Measurements from ENCODE around the gene RSKR. TPM values are rescaled to one million over a fixed set of nuclear protein-coding genes. Genes with fewer than 3 reads are reported as not detected.
"Not testable (repeated sequence)": the region's sequence is repeated elsewhere in the genome, so short reads cannot be mapped to it uniquely, and the experiment has no call there.

RSKR gene
- total RNA-seq, 2 donors from 2014 or later, result 4.4 to 5.8 TPM

GRCh38 chr17:28626818-28627217 is 12.8 kb upstream of the RSKR start:
- ATAC-seq (no peak), DNase-seq (no peak)
- intact Hi-C loops (cut with DNase I), result no loop called here

GRCh38 chr17:28624148-28624547 is 10.2 kb upstream of the RSKR start:
- intact Hi-C loops (cut with DNase I), result no loop called here
- ATAC-seq, result no peak
- no peak for DNase-seq

- intact Hi-C loops (cut with DNase I), result no loop called here
- ATAC-seq, result peak; percentile 66 to 68
These were observed 9.7 kb upstream of the RSKR start for GRCh38 chr17:28623696-28624095.

GRCh38 chr17:28622186-28622585 is 8.2 kb upstream of the RSKR start:
- no peak for ATAC-seq
- no peak for DNase-seq
- intact Hi-C loops (cut with DNase I), result no loop called here

More at GRCh38 chr17:28623696-28624095, 9.7 kb upstream of the RSKR start:
- DNase-seq, result no peak

- DNase-seq (no peak), ATAC-seq (no peak)
- intact Hi-C loops (cut with DNase I), result no loop called here
These were observed 6.0 kb upstream of the RSKR start for GRCh38 chr17:28620010-28620409.

- no peak for DNase-seq
- intact Hi-C loops (cut with DNase I), result no loop called here
- ATAC-seq, result no peak
These were observed 4.5 kb upstream of the RSKR start for GRCh38 chr17:28618464-28618863.

- no peak for DNase-seq
- intact Hi-C loops (cut with DNase I), result no loop called here
- ATAC-seq, result no peak
These were observed 2.3 kb upstream of the RSKR start for GRCh38 chr17:28616281-28616680.

GRCh38 chr17:28615260-28615940 is 1.4 kb upstream of the RSKR start:
- no peak for ATAC-seq
- intact Hi-C loops (cut with DNase I), result no loop called here

GRCh38 chr17:28612936-28613872 is 781 bp downstream of the RSKR start:
- ATAC-seq (peak; percentile 35 to 44), DNase-seq (no peak)
- intact Hi-C loops (cut with DNase I), result loop anchor here (2.0 to 5.0 kb wide), 3 partner anchors 61 to 118 kb away; partner anchors contain the start of gene UNC119 (in 1 of the 2)

More at GRCh38 chr17:28615260-28615940, 1.4 kb upstream of the RSKR start:
- no peak for DNase-seq

- intact Hi-C loops (cut with DNase I), result loop anchor here (2.0 to 5.0 kb wide), 3 partner anchors 60 to 118 kb away; partner anchors contain the start of gene UNC119 (in 1 of the 2)
- ATAC-seq (no peak), DNase-seq (no peak)
These were observed 1.5 kb downstream of the RSKR start for GRCh38 chr17:28612531-28612930.

- DNase-seq (no peak), ATAC-seq (no peak)
- intact Hi-C loops (cut with DNase I), result loop anchor here (5.0 kb wide), 2 partner anchors 58 to 113 kb away; partner anchors contain the start of gene UNC119 (in 1 of the 2)
These were observed 3.6 kb downstream of the RSKR start for GRCh38 chr17:28610376-28610775.

GRCh38 chr17:28604031-28604430 is 10.0 kb downstream of the RSKR start:
- DNase-seq; intact Hi-C loops (cut with DNase I); ATAC-seq: not testable (repeated sequence)

- DNase-seq, result peak; percentile 75
- intact Hi-C loops (cut with DNase I), result no loop called here
- peak; percentile 64 to 77 for ATAC-seq
These were observed 14.4 kb downstream of the RSKR start for GRCh38 chr17:28599311-28600184.

GRCh38 chr17:28598799-28599310 is 15.1 kb downstream of the RSKR start, which contains the start of gene SPAG5:
Gene SPAG5 (minus strand): TSS chr17:28599025. CDS start chr17:28598946, 79 bp downstream.
- intact Hi-C loops (cut with DNase I), result no loop called here
- ATAC-seq (peak; percentile 99 to 100), DNase-seq (peak; percentile 92)

GRCh38 chr17:28598389-28598788 is 15.6 kb downstream of the RSKR start:
- DNase-seq (no peak), ATAC-seq (no peak)
- intact Hi-C loops (cut with DNase I), result no loop called here

- ATAC-seq (no peak), DNase-seq (no peak)
- intact Hi-C loops (cut with DNase I), result no loop called here
These were observed 16.2 kb downstream of the RSKR start for GRCh38 chr17:28597606-28598383.

GRCh38 chr17:28592260-28592659 is 21.7 kb downstream of the RSKR start:
- ATAC-seq (no peak), DNase-seq (no peak)
- intact Hi-C loops (cut with DNase I), result no loop called here

GRCh38 chr17:28585851-28586250 is 28.1 kb downstream of the RSKR start:
- DNase-seq (no peak), ATAC-seq (no peak)
- intact Hi-C loops (cut with DNase I), result no loop called here

Data from left cardiac atrium (tissue), 4 donors.